ENCODE results near the gene STAB2. TPM values are rescaled to one million over a fixed set of nuclear protein-coding genes. Genes with fewer than 3 reads are reported as not detected.

STAB2 gene
- total RNA-seq, 1 donor from 2014 or later, result 0.29 TPM

- DNase-seq (ENCODE audit: low spot score), result no peak
Measured at GRCh38 chr12:103690426-103690825, 103.4 kb downstream of the STAB2 start.

- DNase-seq (ENCODE audit: low spot score), result no peak
Measured at GRCh38 chr12:103691063-103691462, 104.0 kb downstream of the STAB2 start.

GRCh38 chr12:103696101-103696500 is 109.0 kb downstream of the STAB2 start:
- no peak for DNase-seq (ENCODE audit: low spot score)

GRCh38 chr12:103697971-103698751 is 111.1 kb downstream of the STAB2 start:
- no peak for DNase-seq (ENCODE audit: low spot score)

GRCh38 chr12:103698752-103699560 is 111.9 kb downstream of the STAB2 start:
- no peak for DNase-seq (ENCODE audit: low spot score)

GRCh38 chr12:103705098-103705497 is 118.0 kb downstream of the STAB2 start:
- DNase-seq (ENCODE audit: low spot score), result no peak

GRCh38 chr12:103705927-103706326 is 118.9 kb downstream of the STAB2 start:
- DNase-seq (ENCODE audit: low spot score), result no peak

GRCh38 chr12:103707446-103707845 is 120.4 kb downstream of the STAB2 start:
- DNase-seq (ENCODE audit: low spot score), result no peak

GRCh38 chr12:103710544-103710943 is 123.5 kb downstream of the STAB2 start:
- DNase-seq (ENCODE audit: low spot score), result no peak

- DNase-seq (ENCODE audit: low spot score), result no peak
Measured at GRCh38 chr12:103712216-103712615, 125.1 kb downstream of the STAB2 start.

GRCh38 chr12:103715494-103715893 is 128.4 kb downstream of the STAB2 start:
- DNase-seq (ENCODE audit: low spot score), result no peak

GRCh38 chr12:103716517-103717196 is 129.6 kb downstream of the STAB2 start:
- no peak for DNase-seq (ENCODE audit: low spot score)

GRCh38 chr12:103725398-103725797 is 138.3 kb downstream of the STAB2 start:
- DNase-seq (ENCODE audit: low spot score), result no peak

- DNase-seq (ENCODE audit: low spot score), result no peak
Measured at GRCh38 chr12:103727638-103728037, 140.6 kb downstream of the STAB2 start.

- no peak for DNase-seq (ENCODE audit: low spot score)
Measured at GRCh38 chr12:103728323-103728722, 141.2 kb downstream of the STAB2 start.

- DNase-seq (ENCODE audit: low spot score), result no peak
Measured at GRCh38 chr12:103729499-103729898, 142.4 kb downstream of the STAB2 start.

GRCh38 chr12:103731539-103731938 is 144.5 kb downstream of the STAB2 start:
- no peak for DNase-seq (ENCODE audit: low spot score)

GRCh38 chr12:103734863-103735262 is 147.8 kb downstream of the STAB2 start:
- no peak for DNase-seq (ENCODE audit: low spot score)

- no peak for DNase-seq (ENCODE audit: low spot score)
Measured at GRCh38 chr12:103735291-103735690, 148.2 kb downstream of the STAB2 start.

- DNase-seq (ENCODE audit: low spot score), result no peak
Measured at GRCh38 chr12:103736572-103736971, 149.5 kb downstream of the STAB2 start.

- DNase-seq (ENCODE audit: low spot score), result no peak
Measured at GRCh38 chr12:103737881-103738280, 150.8 kb downstream of the STAB2 start.

GRCh38 chr12:103742349-103742932 is 155.4 kb downstream of the STAB2 start:
- no peak for DNase-seq (ENCODE audit: low spot score)

Data from ureter (tissue), 1 donor.